ENCODE data around the gene CORIN. TPM values are rescaled to one million over a fixed set of nuclear protein-coding genes. Genes with fewer than 3 reads are reported as not detected.
"Not testable (repeated sequence)": the region's sequence is repeated elsewhere in the genome, so short reads cannot be mapped to it uniquely, and the experiment has no call there.

Gene CORIN
- total RNA-seq, 1 experiment from 2014 or later = 0.20 TPM

GRCh38 chr4:47567511-47567910 lies 270.4 kb downstream of the CORIN start:
- DNase-seq (ENCODE audit: low read depth) = no peak
- in situ Hi-C loops (cut with HindIII; ENCODE audit: low pct_unique_long_range_greater_than_20kb, low sequenced_read_pairs) = no loop called here

GRCh38 chr4:47566969-47567368 lies 270.9 kb downstream of the CORIN start:
- no peak for DNase-seq (ENCODE audit: low read depth)
- in situ Hi-C loops (cut with HindIII; ENCODE audit: low pct_unique_long_range_greater_than_20kb, low sequenced_read_pairs) = no loop called here

- no peak for DNase-seq (ENCODE audit: low read depth)
- in situ Hi-C loops (cut with HindIII; ENCODE audit: low pct_unique_long_range_greater_than_20kb, low sequenced_read_pairs) = no loop called here
These were observed 271.3 kb downstream of the CORIN start for GRCh38 chr4:47566566-47566965.

GRCh38 chr4:47562297-47562696 lies 275.6 kb downstream of the CORIN start:
- in situ Hi-C loops (cut with HindIII; ENCODE audit: low pct_unique_long_range_greater_than_20kb, low sequenced_read_pairs) = no loop called here
- no peak for DNase-seq (ENCODE audit: low read depth)

GRCh38 chr4:47561331-47561730 lies 276.5 kb downstream of the CORIN start:
- DNase-seq (ENCODE audit: low read depth) = no peak
- in situ Hi-C loops (cut with HindIII; ENCODE audit: low pct_unique_long_range_greater_than_20kb, low sequenced_read_pairs) = no loop called here

GRCh38 chr4:47560682-47561081 lies 277.2 kb downstream of the CORIN start:
- in situ Hi-C loops (cut with HindIII; ENCODE audit: low pct_unique_long_range_greater_than_20kb, low sequenced_read_pairs) = no loop called here
- DNase-seq (ENCODE audit: low read depth) = no peak

- DNase-seq (ENCODE audit: low read depth) = no peak
- in situ Hi-C loops (cut with HindIII; ENCODE audit: low pct_unique_long_range_greater_than_20kb, low sequenced_read_pairs) = no loop called here
These were observed 280.6 kb downstream of the CORIN start for GRCh38 chr4:47557255-47557654.

- DNase-seq (ENCODE audit: low read depth); in situ Hi-C loops (cut with HindIII; ENCODE audit: low pct_unique_long_range_greater_than_20kb, low sequenced_read_pairs): not testable (repeated sequence)
These were observed 281.9 kb downstream of the CORIN start for GRCh38 chr4:47555920-47556319.

- in situ Hi-C loops (cut with HindIII; ENCODE audit: low pct_unique_long_range_greater_than_20kb, low sequenced_read_pairs) = no loop called here
These were observed 284.3 kb downstream of the CORIN start for GRCh38 chr4:47553329-47554125.

GRCh38 chr4:47551682-47552081 lies 286.2 kb downstream of the CORIN start:
- DNase-seq (ENCODE audit: low read depth) = no peak
- in situ Hi-C loops (cut with HindIII; ENCODE audit: low pct_unique_long_range_greater_than_20kb, low sequenced_read_pairs) = no loop called here

More at GRCh38 chr4:47553329-47554125, 284.3 kb downstream of the CORIN start:
- no peak for DNase-seq (ENCODE audit: low read depth)

GRCh38 chr4:47550899-47551548 lies 286.8 kb downstream of the CORIN start:
- in situ Hi-C loops (cut with HindIII; ENCODE audit: low pct_unique_long_range_greater_than_20kb, low sequenced_read_pairs) = no loop called here
- no peak for DNase-seq (ENCODE audit: low read depth)

- DNase-seq (ENCODE audit: low read depth); in situ Hi-C loops (cut with HindIII; ENCODE audit: low pct_unique_long_range_greater_than_20kb, low sequenced_read_pairs): not testable (repeated sequence)
These were observed 287.5 kb downstream of the CORIN start for GRCh38 chr4:47550357-47550756.

Other genes with a start within 250 kb of the CORIN start
- gene NFXL1, start 76.5 kb upstream of the CORIN start, total RNA-seq (2014; rRNA removed; shearing (Covaris generic); ENCODE audit: low replicate concordance) = 3.2 and 4.3 TPM in 2 replicates
- gene CNGA1, start 178.6 kb upstream of the CORIN start, total RNA-seq (2014; rRNA removed; shearing (Covaris generic); ENCODE audit: low replicate concordance) = not detected in 2 replicates
- 2.5 and 3.0 TPM in 2 replicates for gene NIPAL1, start 178.7 kb upstream of the CORIN start, total RNA-seq (2014; rRNA removed; shearing (Covaris generic); ENCODE audit: low replicate concordance)